Measurements from ENCODE around the gene ZNF615.

- TF ChIP-seq CTCF (IDR thresholded peaks at IDR 0.05; ENCODE audit: insufficient read depth, low read length, poor library complexity, severe bottlenecking) (no peak), EZH2phosphoT487 (conservative IDR thresholded peaks at IDR 0.05; ENCODE audit: low read length) (no peak)
Measured at GRCh38 chr19:52028780-52029123, 20.7 kb upstream of the ZNF615 start.
